Stimulated activated CD4-positive, alpha-beta T cell treated with anti-CD3 and anti-CD28 coated beads, TNF-alpha, amount 100 ng/mL, for 1 hour (primary cell): ENCODE data around the gene RICTOR.

Source experiments
- DNase-seq, 3 donors: peaks; one replicate each; pipeline ENCODE4 v3.0.0-alpha.2; 2020; ENCODE audit warnings: low read depth in 3 of 3, low spot score in 1 of 3

RICTOR gene

GRCh38 chr5:38891563-38891962 is 182.6 kb downstream of the RICTOR start:
- no peak for DNase-seq

- no peak for DNase-seq
Observed at GRCh38 chr5:38889424-38889823, 184.8 kb downstream of the RICTOR start.

GRCh38 chr5:38888041-38888440 is 186.2 kb downstream of the RICTOR start:
- no peak for DNase-seq
